HEK293 (cell line): Measurements from ENCODE around the gene PHACTR1.
"Not testable (repeated sequence)": the region's sequence is repeated elsewhere in the genome, so short reads cannot be mapped to it uniquely, and the experiment has no call there.

ENCODE experiments used
- CTCF ChIA-PET: fragments of 350-600 bp; formaldehyde crosslinking; extraction: SDS; loops from one replicate; lab custom pipeline; 2021; ENCODE audit warnings: antibody characterized with exemption; lab: Yijun Ruan, JAX
- POLR2A ChIA-PET: fragments of 300-600 bp; formaldehyde crosslinking; extraction: SDS; loops from one replicate; lab custom pipeline; 2020; ENCODE audit warnings: antibody characterized with exemption, inconsistent platforms; lab: Yijun Ruan, JAX
- H3K27ac ChIP-seq: fragments of 200-500 bp; sonication (Bioruptor generic); 2 replicates; pipeline ENCODE4 v1.5.1; 2014; ENCODE audit warnings: low read depth, low read length, control low read depth, inconsistent platforms; ENCODE audit errors: extremely low read depth
- H3K36me3 ChIP-seq, 2 experiments: fragments of 200-500 bp in 1 of 2; sonication (Bioruptor generic) in 1 of 2; 1 replicate in 1 of 2; 2 replicates in 1 of 2; pipeline ENCODE4 v1.5.1; 2014 to 2017; ENCODE audit warnings: inconsistent platforms in 2 of 2, low read length in 2 of 2; ENCODE audit not compliant: control insufficient read depth in 2 of 2, insufficient read depth in 1 of 2
- H3K4me1 ChIP-seq: fragments of 200-500 bp; sonication (Bioruptor generic); 2 replicates; pipeline ENCODE4 v1.5.1; 2014; ENCODE audit warnings: mild to moderate bottlenecking, low read length, inconsistent platforms; ENCODE audit not compliant: control insufficient read depth, insufficient read depth
- H3K4me3 ChIP-seq: 2 replicates; pipeline ENCODE4 v1.5.1; 2011; ENCODE audit warnings: low read depth, mild to moderate bottlenecking, control low read depth, low read length, moderate library complexity
- H3K9me3 ChIP-seq: fragments of 200-500 bp; sonication (Bioruptor generic); 2 replicates; pipeline ENCODE4 v1.5.1; 2014; ENCODE audit warnings: low read depth, low read length, inconsistent platforms; ENCODE audit not compliant: control insufficient read depth, insufficient read depth
- KLF10 ChIP-seq: fragments of 450-650 bp; IDR thresholded peaks from 2 replicates; pipeline ENCODE4 v1.5.1; 2018; ENCODE audit warnings: missing biosample characterization, mild to moderate bottlenecking, missing genetic modification characterization
- MYNN ChIP-seq: fragments of 450-650 bp; formaldehyde crosslinking; IDR thresholded peaks from 2 replicates; pipeline ENCODE4 v1.5.1; 2016; ENCODE audit warnings: missing biosample characterization, missing genetic modification characterization, borderline replicate concordance
- MZF1 ChIP-seq: fragments of 450-650 bp; formaldehyde crosslinking; IDR thresholded peaks from 2 replicates; pipeline ENCODE4 v1.5.1; 2017; ENCODE audit warnings: missing biosample characterization, missing genetic modification characterization, borderline replicate concordance
- ZBTB20 ChIP-seq: fragments of 450-650 bp; formaldehyde crosslinking; IDR thresholded peaks from 2 replicates; pipeline ENCODE4 v1.5.1; 2016; ENCODE audit warnings: missing biosample characterization, missing genetic modification characterization
- ZBTB48 ChIP-seq: fragments of 450-650 bp; formaldehyde crosslinking; IDR thresholded peaks from 2 replicates; pipeline ENCODE4 v1.5.1; 2016; ENCODE audit warnings: missing biosample characterization, missing genetic modification characterization
- ZBTB8A ChIP-seq: fragments of 450-650 bp; formaldehyde crosslinking; IDR thresholded peaks from 2 replicates; pipeline ENCODE4 v1.5.1; 2016; ENCODE audit warnings: missing biosample characterization, missing genetic modification characterization
- ZNF140 ChIP-seq: fragments of 450-650 bp; formaldehyde crosslinking; IDR thresholded peaks from 2 replicates; pipeline ENCODE4 v1.5.1; 2016; ENCODE audit warnings: missing biosample characterization, missing genetic modification characterization
- ZNF266 ChIP-seq: fragments of 450-650 bp; formaldehyde crosslinking; IDR thresholded peaks from 2 replicates; pipeline ENCODE4 v1.5.1; 2016; ENCODE audit warnings: missing biosample characterization, missing genetic modification characterization, low read depth
- ZNF354C ChIP-seq: fragments of 450-650 bp; formaldehyde crosslinking; IDR thresholded peaks from 2 replicates; pipeline ENCODE4 v1.5.1; 2016; ENCODE audit warnings: missing biosample characterization, missing genetic modification characterization, low read depth, borderline replicate concordance
- ZNF571 ChIP-seq: fragments of 450-650 bp; formaldehyde crosslinking; IDR thresholded peaks from 2 replicates; pipeline ENCODE4 v1.5.0; 2017; ENCODE audit warnings: missing biosample characterization, missing genetic modification characterization
- ZNF658 ChIP-seq: fragments of 450-650 bp; formaldehyde crosslinking; IDR thresholded peaks from 2 replicates; pipeline ENCODE4; 2016; ENCODE audit warnings: missing biosample characterization, missing genetic modification characterization
- ZNF660 ChIP-seq: fragments of 450-650 bp; IDR thresholded peaks from 2 replicates; pipeline ENCODE4 v1.5.1; 2018; ENCODE audit warnings: missing biosample characterization, mild to moderate bottlenecking, missing genetic modification characterization
- TF ChIP-seq, protein P1 (sequence below): fragments of 450-650 bp; formaldehyde crosslinking; IDR thresholded peaks from 2 replicates; pipeline ENCODE4; 2016; ENCODE audit warnings: missing biosample characterization, missing genetic modification characterization
- TF ChIP-seq, protein P2 (sequence below): fragments of 450-650 bp; formaldehyde crosslinking; IDR thresholded peaks from 2 replicates; pipeline ENCODE4 v1.5.1; 2017; ENCODE audit warnings: missing biosample characterization, missing genetic modification characterization
- TF ChIP-seq, protein P3 (sequence below): fragments of 450-650 bp; formaldehyde crosslinking; IDR thresholded peaks from 2 replicates; pipeline ENCODE4 v1.5.1; 2016; ENCODE audit warnings: missing biosample characterization, missing genetic modification characterization
- TF ChIP-seq, protein P4 (sequence below): fragments of 450-650 bp; formaldehyde crosslinking; IDR thresholded peaks from 2 replicates; pipeline ENCODE4 v1.5.1; 2016; ENCODE audit warnings: missing biosample characterization, missing genetic modification characterization
- TF ChIP-seq, protein P5 (sequence below): fragments of 450-650 bp; formaldehyde crosslinking; IDR thresholded peaks from 2 replicates; pipeline ENCODE4 v1.5.1; 2017; ENCODE audit warnings: missing biosample characterization, mild to moderate bottlenecking, missing genetic modification characterization, moderate library complexity

Gene PHACTR1

DNA sequence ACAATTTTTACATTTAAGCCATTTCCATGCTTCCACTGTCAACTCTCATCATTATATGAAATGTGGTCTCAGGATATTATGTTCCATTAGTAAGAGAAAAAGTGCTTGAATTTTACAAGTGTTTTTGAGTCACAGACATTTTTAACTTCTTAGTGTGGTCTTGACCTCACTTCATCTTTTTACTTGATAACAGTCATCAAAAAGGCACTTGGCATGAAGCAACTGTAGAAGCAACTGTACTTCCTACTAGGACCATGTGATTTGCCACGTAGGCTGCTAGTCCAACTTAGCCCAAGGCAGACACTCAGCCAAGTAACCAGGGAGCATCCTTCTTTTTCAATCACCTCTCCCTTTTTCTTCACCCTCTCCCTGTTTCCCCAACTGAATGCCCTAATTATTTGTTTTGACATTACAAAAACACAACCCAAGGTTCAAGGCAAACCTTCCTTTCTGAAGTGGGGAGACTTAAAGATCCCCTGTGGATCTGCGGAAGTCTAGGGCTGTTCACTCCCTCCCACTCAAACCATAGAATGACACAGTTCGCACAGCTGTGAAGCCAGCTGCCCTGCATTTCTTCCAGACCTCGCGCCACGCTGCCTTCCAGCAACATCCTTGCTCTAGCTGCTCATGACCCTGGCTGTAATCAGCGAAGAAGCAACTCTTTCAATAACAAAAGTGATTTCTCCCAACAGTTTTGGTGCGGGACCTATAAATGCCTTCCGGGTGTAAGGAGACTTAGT lies 45.0 kb downstream of the PHACTR1 start:
- H3K27ac ChIP-seq, result no peak overlapping the region

DNA sequence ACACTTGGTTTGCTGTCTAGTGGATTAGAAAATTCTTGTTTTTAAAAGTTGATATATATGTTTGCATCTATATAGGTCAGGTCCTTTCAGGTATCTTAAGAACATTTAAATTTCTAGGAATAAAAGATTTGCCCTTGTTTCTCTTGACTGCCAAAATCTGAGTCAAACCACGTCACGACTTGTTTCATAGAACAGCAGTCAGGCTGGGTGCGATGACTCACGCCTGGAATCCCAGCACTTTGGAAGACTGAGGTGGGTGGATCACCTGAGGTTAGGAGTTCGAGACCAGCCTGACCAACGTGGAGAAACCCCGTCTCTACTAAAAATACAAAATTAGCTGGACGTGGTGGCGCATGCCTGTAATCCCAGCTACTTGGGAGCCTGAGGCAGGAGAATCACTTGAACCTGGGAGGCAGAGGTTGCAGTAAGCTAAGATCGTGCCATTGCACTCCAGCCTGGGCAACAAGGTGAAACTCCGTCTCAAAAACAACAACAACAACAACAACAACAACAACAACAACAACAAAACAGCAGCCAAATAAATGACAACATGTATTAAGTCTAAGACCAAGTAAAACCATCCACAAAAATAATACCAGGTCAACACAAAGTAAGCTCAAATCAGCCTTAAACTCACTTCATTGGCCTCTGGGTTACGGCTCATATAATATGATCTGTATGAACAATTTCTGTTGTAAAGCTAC lies 46.3 kb downstream of the PHACTR1 start:
- H3K4me1 ChIP-seq, H3K4me3 ChIP-seq, H3K9me3 ChIP-seq, POLR2A ChIA-PET, H3K27ac ChIP-seq, H3K36me3 ChIP-seq: not testable (repeated sequence)
- CTCF ChIA-PET, result interaction anchor here (0.5 to 0.7 kb wide), 3 partner anchors 12 to 812 kb away, joined by 3 read pairs; no protein-coding TSS in a partner anchor

More for the DNA sequence above, 45.0 kb downstream of the PHACTR1 start:
- Histone ChIP-seq H3K4me1 (no peaks in the 10 kb centered on the region), H3K4me3 (no peak overlapping the region), H3K36me3 (no peaks in the 10 kb centered on the region), H3K9me3 (no peaks in the 10 kb centered on the region)
- CTCF ChIA-PET, result no interaction called here
- POLR2A ChIA-PET, result no interaction called here
- TF ChIP-seq KLF10 (tag by site-specific recombination) (no peak), ZNF658 (tag by site-specific recombination) (no peak), MZF1 (tag by site-specific recombination) (no peak), ZNF660 (tag by site-specific recombination) (no peak), ZNF354C (no peak), ZNF140 (tag by site-specific recombination) (no peak), ZBTB20 (tag by site-specific recombination) (no peak), ZBTB48 (tag by site-specific recombination) (no peak), ZBTB8A (tag by site-specific recombination) (no peak), MYNN (tag by site-specific recombination) (no peak), ZNF571 (no peak), ZNF266 (tag by site-specific recombination) (no peak)
- TF ChIP-seq, protein P1, sequence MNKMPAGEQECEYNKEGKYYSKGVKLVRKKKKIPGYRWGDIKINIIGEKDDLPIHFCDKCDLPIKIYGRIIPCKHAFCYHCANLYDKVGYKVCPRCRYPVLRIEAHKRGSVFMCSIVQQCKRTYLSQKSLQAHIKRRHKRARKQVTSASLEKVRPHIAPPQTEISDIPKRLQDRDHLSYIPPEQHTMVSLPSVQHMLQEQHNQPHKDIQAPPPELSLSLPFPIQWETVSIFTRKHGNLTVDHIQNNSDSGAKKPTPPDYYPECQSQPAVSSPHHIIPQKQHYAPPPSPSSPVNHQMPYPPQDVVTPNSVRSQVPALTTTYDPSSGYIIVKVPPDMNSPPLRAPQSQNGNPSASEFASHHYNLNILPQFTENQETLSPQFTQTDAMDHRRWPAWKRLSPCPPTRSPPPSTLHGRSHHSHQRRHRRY (tag by site-specific recombination), result no peak
- TF ChIP-seq, protein P2, sequence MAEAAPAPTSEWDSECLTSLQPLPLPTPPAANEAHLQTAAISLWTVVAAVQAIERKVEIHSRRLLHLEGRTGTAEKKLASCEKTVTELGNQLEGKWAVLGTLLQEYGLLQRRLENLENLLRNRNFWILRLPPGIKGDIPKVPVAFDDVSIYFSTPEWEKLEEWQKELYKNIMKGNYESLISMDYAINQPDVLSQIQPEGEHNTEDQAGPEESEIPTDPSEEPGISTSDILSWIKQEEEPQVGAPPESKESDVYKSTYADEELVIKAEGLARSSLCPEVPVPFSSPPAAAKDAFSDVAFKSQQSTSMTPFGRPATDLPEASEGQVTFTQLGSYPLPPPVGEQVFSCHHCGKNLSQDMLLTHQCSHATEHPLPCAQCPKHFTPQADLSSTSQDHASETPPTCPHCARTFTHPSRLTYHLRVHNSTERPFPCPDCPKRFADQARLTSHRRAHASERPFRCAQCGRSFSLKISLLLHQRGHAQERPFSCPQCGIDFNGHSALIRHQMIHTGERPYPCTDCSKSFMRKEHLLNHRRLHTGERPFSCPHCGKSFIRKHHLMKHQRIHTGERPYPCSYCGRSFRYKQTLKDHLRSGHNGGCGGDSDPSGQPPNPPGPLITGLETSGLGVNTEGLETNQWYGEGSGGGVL (tag by site-specific recombination), result no peak
- TF ChIP-seq, protein P3, sequence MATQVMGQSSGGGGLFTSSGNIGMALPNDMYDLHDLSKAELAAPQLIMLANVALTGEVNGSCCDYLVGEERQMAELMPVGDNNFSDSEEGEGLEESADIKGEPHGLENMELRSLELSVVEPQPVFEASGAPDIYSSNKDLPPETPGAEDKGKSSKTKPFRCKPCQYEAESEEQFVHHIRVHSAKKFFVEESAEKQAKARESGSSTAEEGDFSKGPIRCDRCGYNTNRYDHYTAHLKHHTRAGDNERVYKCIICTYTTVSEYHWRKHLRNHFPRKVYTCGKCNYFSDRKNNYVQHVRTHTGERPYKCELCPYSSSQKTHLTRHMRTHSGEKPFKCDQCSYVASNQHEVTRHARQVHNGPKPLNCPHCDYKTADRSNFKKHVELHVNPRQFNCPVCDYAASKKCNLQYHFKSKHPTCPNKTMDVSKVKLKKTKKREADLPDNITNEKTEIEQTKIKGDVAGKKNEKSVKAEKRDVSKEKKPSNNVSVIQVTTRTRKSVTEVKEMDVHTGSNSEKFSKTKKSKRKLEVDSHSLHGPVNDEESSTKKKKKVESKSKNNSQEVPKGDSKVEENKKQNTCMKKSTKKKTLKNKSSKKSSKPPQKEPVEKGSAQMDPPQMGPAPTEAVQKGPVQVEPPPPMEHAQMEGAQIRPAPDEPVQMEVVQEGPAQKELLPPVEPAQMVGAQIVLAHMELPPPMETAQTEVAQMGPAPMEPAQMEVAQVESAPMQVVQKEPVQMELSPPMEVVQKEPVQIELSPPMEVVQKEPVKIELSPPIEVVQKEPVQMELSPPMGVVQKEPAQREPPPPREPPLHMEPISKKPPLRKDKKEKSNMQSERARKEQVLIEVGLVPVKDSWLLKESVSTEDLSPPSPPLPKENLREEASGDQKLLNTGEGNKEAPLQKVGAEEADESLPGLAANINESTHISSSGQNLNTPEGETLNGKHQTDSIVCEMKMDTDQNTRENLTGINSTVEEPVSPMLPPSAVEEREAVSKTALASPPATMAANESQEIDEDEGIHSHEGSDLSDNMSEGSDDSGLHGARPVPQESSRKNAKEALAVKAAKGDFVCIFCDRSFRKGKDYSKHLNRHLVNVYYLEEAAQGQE, result no peak
- TF ChIP-seq, protein P4, sequence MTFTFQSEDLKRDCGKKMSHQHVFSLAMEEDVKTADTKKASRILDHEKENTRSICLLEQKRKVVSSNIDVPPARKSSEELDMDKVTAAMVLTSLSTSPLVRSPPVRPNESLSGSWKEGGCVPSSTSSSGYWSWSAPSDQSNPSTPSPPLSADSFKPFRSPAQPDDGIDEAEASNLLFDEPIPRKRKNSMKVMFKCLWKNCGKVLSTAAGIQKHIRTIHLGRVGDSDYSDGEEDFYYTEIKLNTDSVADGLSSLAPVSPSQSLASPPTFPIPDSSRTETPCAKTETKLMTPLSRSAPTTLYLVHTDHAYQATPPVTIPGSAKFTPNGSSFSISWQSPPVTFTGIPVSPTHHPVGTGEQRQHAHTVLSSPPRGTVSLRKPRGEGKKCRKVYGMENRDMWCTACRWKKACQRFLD (tag by site-specific recombination), result no peak
- TF ChIP-seq, protein P5, sequence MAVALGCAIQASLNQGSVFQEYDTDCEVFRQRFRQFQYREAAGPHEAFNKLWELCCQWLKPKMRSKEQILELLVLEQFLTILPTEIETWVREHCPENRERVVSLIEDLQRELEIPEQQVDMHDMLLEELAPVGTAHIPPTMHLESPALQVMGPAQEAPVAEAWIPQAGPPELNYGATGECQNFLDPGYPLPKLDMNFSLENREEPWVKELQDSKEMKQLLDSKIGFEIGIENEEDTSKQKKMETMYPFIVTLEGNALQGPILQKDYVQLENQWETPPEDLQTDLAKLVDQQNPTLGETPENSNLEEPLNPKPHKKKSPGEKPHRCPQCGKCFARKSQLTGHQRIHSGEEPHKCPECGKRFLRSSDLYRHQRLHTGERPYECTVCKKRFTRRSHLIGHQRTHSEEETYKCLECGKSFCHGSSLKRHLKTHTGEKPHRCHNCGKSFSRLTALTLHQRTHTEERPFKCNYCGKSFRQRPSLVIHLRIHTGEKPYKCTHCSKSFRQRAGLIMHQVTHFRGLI (tag by site-specific recombination), result no peak
- TF ChIP-seq, all 188 proteins: peak for 0
